Measurements from ENCODE around the gene STRN3. TPM values are rescaled to one million over a fixed set of nuclear protein-coding genes. Genes with fewer than 3 reads are reported as not detected.

The STRN3 gene
- total RNA-seq, 2 experiments from 2014 or later, result 25.2 to 37.0 TPM

DNA sequence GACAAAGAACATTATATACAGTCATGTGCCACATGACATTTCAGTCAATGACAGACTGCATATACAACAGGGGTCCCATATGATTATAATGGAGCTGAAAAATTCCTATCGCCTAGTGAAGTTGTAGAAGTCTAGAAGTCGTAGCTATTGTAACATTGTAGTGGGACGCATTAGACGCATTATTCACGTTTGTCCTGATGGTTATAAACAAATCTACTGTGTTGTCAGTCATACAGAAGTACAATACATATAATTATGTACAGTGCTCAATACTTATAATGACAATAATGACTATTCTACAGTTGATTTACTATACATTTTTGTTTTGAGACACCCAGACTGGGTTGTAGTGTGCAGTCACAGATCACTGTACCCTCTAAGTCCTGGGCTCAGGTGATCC is 64.8 kb downstream of the STRN3 start:
- no peak overlapping the region for H2AFZ ChIP-seq (ENCODE audit: low read length)
- H3K9me2 ChIP-seq (ENCODE audit: insufficient read depth, low read length), result no peaks in the 10 kb centered on the region
- POLR2A ChIA-PET, result interaction anchor here (1.0 to 2.0 kb wide), 4 partner anchors 9 to 46 kb away, joined by 3 to 8 read pairs (median 4); no protein-coding TSS in a partner anchor
- peaks cover 4% of the 10 kb centered on the region; the same call in 1 of the 2 replicates for H3K9me3 ChIP-seq (ENCODE audit: low read length)
- H4K20me1 ChIP-seq (ENCODE audit: insufficient read depth, low read length), result peaks cover 10% of the 10 kb centered on the region
- DNase-seq (ENCODE audit: low spot score), result no peak
- BruUV-seq (replicated peaks), result no TSS peak
- TF ChIP-seq CTCF (conservative IDR thresholded peaks at IDR 0.05; ENCODE audit: low read length) (no peak), EZH2phosphoT487 (IDR thresholded peaks at IDR 0.05; ENCODE audit: borderline replicate concordance, low read depth, low read length) (no peak)
- no peak overlapping the region for H3K4me3 ChIP-seq (ENCODE audit: low read depth, low read length, poor library complexity, severe bottlenecking)
- H3K4me1 ChIP-seq (ENCODE audit: insufficient read depth, low read length, poor library complexity, severe bottlenecking), result peaks cover 18% of the 10 kb centered on the region
- intact Hi-C loops (cut with micrococcal nuclease; ENCODE audit: unreplicated experiment), result no loop called here
- H3K79me2 ChIP-seq (ENCODE audit: insufficient read depth, low read depth, low read length), result peaks cover 87% of the 10 kb centered on the region
- H3K27ac ChIP-seq (ENCODE audit: low read depth, low read length, poor library complexity, severe bottlenecking), result no peak overlapping the region
- no peak overlapping the region for H3K4me2 ChIP-seq (ENCODE audit: low read length)
- H3K36me3 ChIP-seq (ENCODE audit: insufficient read depth, low read length), result peaks cover 29% of the 10 kb centered on the region
- CTCF ChIA-PET (ENCODE audit: unreplicated experiment), result no interaction called here

DNA sequence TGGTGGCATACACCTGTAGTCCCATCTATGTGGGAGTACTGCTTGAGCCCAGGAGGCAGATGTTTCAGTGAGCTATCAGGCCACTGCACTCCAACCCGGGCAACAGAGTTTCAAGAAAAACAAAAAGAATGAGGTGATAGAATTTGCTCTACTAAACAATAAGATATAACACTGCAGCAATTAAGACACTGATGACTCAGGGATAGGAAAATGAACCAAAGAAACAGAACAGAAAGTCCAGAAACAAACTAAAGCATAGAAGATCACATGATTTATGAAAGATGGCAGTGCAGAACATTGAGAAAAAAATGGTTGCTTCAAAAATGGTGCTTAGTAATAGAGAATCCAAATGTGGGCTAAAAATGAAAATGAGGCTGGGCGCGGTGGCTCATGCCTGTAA is 66.0 kb downstream of the STRN3 start:
- POLR2A ChIA-PET, result interaction anchor here (0.6 to 1.0 kb wide), 3 partner anchors 12 to 52 kb away, joined by 3 to 4 read pairs (median 3); no protein-coding TSS in a partner anchor
- peaks cover 80% of the 10 kb centered on the region for H3K79me2 ChIP-seq (ENCODE audit: insufficient read depth, low read depth, low read length)

More for the DNA sequence above, 66.0 kb downstream of the STRN3 start:
- Histone ChIP-seq H3K4me3 (ENCODE audit: low read depth, low read length, poor library complexity, severe bottlenecking) (no peak overlapping the region), H3K9me2 (ENCODE audit: insufficient read depth, low read length) (no peaks in the 10 kb centered on the region), H3K4me1 (ENCODE audit: insufficient read depth, low read length, poor library complexity, severe bottlenecking) (peaks cover 18% of the 10 kb centered on the region), H4K20me1 (ENCODE audit: insufficient read depth, low read length) (peaks cover 10% of the 10 kb centered on the region), H3K27ac (ENCODE audit: low read depth, low read length, poor library complexity, severe bottlenecking) (no peak overlapping the region), H3K4me2 (ENCODE audit: low read length) (no peak overlapping the region), H3K36me3 (ENCODE audit: insufficient read depth, low read length) (peaks cover 28% of the 10 kb centered on the region), H2AFZ (ENCODE audit: low read length) (no peak overlapping the region), H3K9me3 (ENCODE audit: low read length) (no peaks in the 10 kb centered on the region)
- CTCF ChIA-PET (ENCODE audit: unreplicated experiment), result no interaction called here
- TF ChIP-seq EZH2phosphoT487 (IDR thresholded peaks at IDR 0.05; ENCODE audit: borderline replicate concordance, low read depth, low read length) (no peak), CTCF (conservative IDR thresholded peaks at IDR 0.05; ENCODE audit: low read length) (no peak)
- no TSS peak for BruUV-seq (replicated peaks)
- intact Hi-C loops (cut with micrococcal nuclease; ENCODE audit: unreplicated experiment), result no loop called here
- DNase-seq (ENCODE audit: low spot score), result no peak

All from OCI-LY7 (cell line).